A549 treated with ZK216348 at 1 μM for 4 hours (cell line): ENCODE measurements around the gene RASL10A. TPM values are rescaled to one million over a fixed set of nuclear protein-coding genes. Genes with fewer than 3 reads are reported as not detected.

Experiments used
- total RNA-seq: library from RNA; stranded (reverse); fragments of 200-300 nt; extraction: Qiagen RNA extraction; gene quantifications from 5 replicates; pipeline ENCODE4 v1.2.3, GENCODE V29; 2022; ENCODE audit warnings: low read depth

Gene RASL10A
- 0.32 to 0.67 TPM (median 0.57 TPM) in 4 of 5 replicates, not detected in the other for total RNA-seq

GRCh38 chr22:29315286-29316140 lies at the start of gene RASL10A:
Gene RASL10A (minus strand): TSS chr22:29315697. CDS start chr22:29315246, 451 bp downstream.

DNA sequence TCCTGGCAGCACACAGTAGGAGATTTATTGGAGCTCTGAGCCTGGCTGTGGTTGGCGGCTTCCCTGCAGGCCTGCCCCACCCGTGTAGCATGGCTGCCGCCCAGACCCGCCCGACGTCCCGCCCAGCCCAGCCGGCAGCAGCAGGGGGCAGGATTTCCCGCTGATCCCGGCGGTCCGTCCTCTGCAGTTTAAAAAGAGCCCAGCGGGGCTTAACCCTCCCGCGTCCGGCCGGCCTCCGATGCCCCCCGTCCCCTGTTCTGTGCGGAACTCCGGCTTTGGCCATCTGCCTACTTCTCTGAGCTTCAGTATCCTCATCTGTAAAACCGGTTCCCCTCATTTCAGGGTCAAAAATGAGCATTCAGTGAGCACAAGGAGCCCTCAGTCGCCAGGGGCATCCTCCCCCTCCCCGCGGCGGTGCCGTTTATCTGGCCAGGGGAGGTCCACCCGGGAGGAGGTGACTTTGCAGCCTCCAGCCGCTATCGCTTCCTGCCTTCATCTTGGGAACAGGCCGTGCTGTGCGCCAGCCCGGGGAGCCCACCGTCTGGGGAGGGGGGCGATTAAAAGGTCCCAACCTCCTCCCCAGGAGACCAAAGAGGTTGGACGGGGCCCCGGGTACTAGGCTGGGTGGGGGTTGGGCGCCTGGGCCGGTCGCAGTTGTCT lies 9.2 kb downstream of the RASL10A start, which contains the start of gene GAS2L1:
TSS of gene GAS2L1 (plus strand) at position 476 of the 660 bp plus-strand sequence. CDS start 1,456 bp downstream, outside the sequence.

GRCh38 chr22:29267858-29268510 lies 47.5 kb downstream of the RASL10A start, which contains the start of the genes EWSR1 and RHBDD3:
Gene EWSR1 (plus strand): TSS chr22:29268268. CDS start chr22:29268337, 69 bp downstream.
Gene RHBDD3 (minus strand): TSS chr22:29267981. CDS start chr22:29265626, 2,355 bp downstream.

Other genes starting within 250 kb of the RASL10A start
- 2.6 to 5.4 TPM (median 4.2 TPM) in 5 replicates for gene KREMEN1, start 242.7 kb downstream of the RASL10A start, total RNA-seq
- gene EMID1, start 109.8 kb downstream of the RASL10A start, total RNA-seq = 0.27 to 0.52 TPM (median 0.43 TPM) in 4 of 5 replicates, not detected in the other
- 16.5 to 29.6 TPM (median 28.0 TPM) in 5 replicates for gene RHBDD3, start 47.7 kb downstream of the RASL10A start, total RNA-seq
- gene EWSR1, start 47.4 kb downstream of the RASL10A start, total RNA-seq = 214 to 243 TPM (median 225 TPM) in 5 replicates
- 13.5 to 41.5 TPM (median 37.8 TPM) in 5 replicates for gene GAS2L1, start 9.0 kb downstream of the RASL10A start, total RNA-seq
- 19.3 to 28.3 TPM (median 28.0 TPM) in 5 replicates for gene AP1B1, start 72.9 kb upstream of the RASL10A start, total RNA-seq
- gene RFPL1, start 122.9 kb upstream of the RASL10A start, total RNA-seq = not detected in 5 replicates
- 0.07 to 0.13 TPM (median 0.09 TPM) in 4 of 5 replicates, not detected in the other for gene NEFH, start 164.5 kb upstream of the RASL10A start, total RNA-seq
- 25.2 to 33.7 TPM (median 30.5 TPM) in 5 replicates for gene THOC5, start 238.1 kb upstream of the RASL10A start, total RNA-seq